ENCODE data around the gene ATXN7.

DNA sequence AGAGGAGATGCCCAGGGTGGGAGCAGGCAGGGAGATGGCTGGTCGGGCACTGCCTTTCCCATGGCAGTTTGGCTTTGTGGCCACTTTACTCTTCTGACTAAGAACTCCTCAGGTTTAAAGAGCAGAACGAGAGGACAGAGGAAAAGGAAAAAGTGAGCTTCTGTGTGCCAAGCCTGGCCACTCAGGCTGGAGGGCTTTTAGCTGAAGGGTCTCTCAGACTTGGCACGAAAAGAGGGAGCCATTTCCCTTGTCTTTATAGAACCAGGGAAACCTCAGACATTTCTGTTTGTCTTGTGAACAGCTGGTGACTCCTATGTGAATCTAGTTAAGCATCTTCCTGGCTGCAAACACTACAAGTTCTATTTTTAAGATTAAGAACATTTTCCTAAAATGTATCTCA is 182.9 kb downstream of the ATXN7 start:
- TF ChIP-seq, protein P1, sequence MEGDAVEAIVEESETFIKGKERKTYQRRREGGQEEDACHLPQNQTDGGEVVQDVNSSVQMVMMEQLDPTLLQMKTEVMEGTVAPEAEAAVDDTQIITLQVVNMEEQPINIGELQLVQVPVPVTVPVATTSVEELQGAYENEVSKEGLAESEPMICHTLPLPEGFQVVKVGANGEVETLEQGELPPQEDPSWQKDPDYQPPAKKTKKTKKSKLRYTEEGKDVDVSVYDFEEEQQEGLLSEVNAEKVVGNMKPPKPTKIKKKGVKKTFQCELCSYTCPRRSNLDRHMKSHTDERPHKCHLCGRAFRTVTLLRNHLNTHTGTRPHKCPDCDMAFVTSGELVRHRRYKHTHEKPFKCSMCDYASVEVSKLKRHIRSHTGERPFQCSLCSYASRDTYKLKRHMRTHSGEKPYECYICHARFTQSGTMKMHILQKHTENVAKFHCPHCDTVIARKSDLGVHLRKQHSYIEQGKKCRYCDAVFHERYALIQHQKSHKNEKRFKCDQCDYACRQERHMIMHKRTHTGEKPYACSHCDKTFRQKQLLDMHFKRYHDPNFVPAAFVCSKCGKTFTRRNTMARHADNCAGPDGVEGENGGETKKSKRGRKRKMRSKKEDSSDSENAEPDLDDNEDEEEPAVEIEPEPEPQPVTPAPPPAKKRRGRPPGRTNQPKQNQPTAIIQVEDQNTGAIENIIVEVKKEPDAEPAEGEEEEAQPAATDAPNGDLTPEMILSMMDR (IDR thresholded peaks at IDR 0.05; ENCODE audit: low read length) = no peak
- no peak for TF ChIP-seq EZH2phosphoT487 (IDR thresholded peaks at IDR 0.05; ENCODE audit: low read length)

Data from MM.1S (cell line).